OCI-LY7 (cell line): Measurements from ENCODE around the gene SLC22A16. TPM values are rescaled to one million over a fixed set of nuclear protein-coding genes. Genes with fewer than 3 reads are reported as not detected.
A peak's percentile ranks its signal among the peaks of the same experiment; 100 is the strongest.
"Not testable (repeated sequence)": the region's sequence is repeated elsewhere in the genome, so short reads cannot be mapped to it uniquely, and the experiment has no call there.

ENCODE experiments used
- BruUV-seq: library from RNA; stranded (reverse); fragments of 400-500 nt; replicated peaks from 2 replicates; lab custom pipeline; 2021; lab: Mats Ljungman, UMichigan
- CTCF ChIA-PET: fragments of 300-600 bp; sonication (Branson Sonifier 250); formaldehyde crosslinking; loops from one replicate; lab custom pipeline; 2022; ENCODE audit warnings: antibody characterized with exemption; ENCODE audit not compliant: unreplicated experiment; lab: Charles Lee
- POLR2A ChIA-PET: fragments of 300-600 bp; sonication (Branson Sonifier 250); formaldehyde crosslinking; loops from one replicate; lab custom pipeline; 2022; ENCODE audit warnings: antibody characterized with exemption; lab: Charles Lee
- DNase-seq: peaks from one replicate; pipeline ENCODE4 v3.0.0-alpha.2; 2015; ENCODE audit warnings: low spot score
- H2AFZ ChIP-seq: fragments of 200-600 bp; sonication (generic), shearing (Covaris generic); 2 replicates; pipeline ENCODE4 v1.6.1; 2014; ENCODE audit warnings: mild to moderate bottlenecking, antibody characterized with exemption, low read length, moderate library complexity
- H3K27ac ChIP-seq: fragments of 200-600 bp; sonication (generic); 2 replicates; pipeline ENCODE4 v1.5.1; 2014; ENCODE audit warnings: mixed run types, low read depth, mild to moderate bottlenecking, moderate library complexity, low read length, inconsistent platforms; ENCODE audit not compliant: poor library complexity, severe bottlenecking
- H3K36me3 ChIP-seq: fragments of 200-600 bp; sonication (generic); 2 replicates; pipeline ENCODE4 v1.6.1; 2014; ENCODE audit warnings: mild to moderate bottlenecking, antibody characterized with exemption, low read length, moderate library complexity, mixed read lengths; ENCODE audit not compliant: insufficient read depth
- H3K4me1 ChIP-seq: fragments of 200-600 bp; sonication (generic); 2 replicates; pipeline ENCODE4 v1.5.1; 2014; ENCODE audit warnings: mild to moderate bottlenecking, low read length; ENCODE audit not compliant: insufficient read depth, poor library complexity, severe bottlenecking
- H3K4me2 ChIP-seq: fragments of 200-600 bp; sonication (generic); 2 replicates; pipeline ENCODE4 v1.6.1; 2014; ENCODE audit warnings: mild to moderate bottlenecking, low read length
- H3K4me3 ChIP-seq: fragments of 200-600 bp; sonication (generic); 2 replicates; pipeline ENCODE4 v1.5.1; 2014; ENCODE audit warnings: mild to moderate bottlenecking, low read depth, low read length; ENCODE audit not compliant: poor library complexity, severe bottlenecking
- H3K79me2 ChIP-seq: fragments of 200-600 bp; sonication (generic); 2 replicates; pipeline ENCODE4 v1.6.1; 2016; ENCODE audit warnings: low read depth, mild to moderate bottlenecking, low read length, moderate library complexity, mixed read lengths; ENCODE audit not compliant: insufficient read depth
- H3K9me2 ChIP-seq: fragments of 200-600 bp; sonication (generic); 2 replicates; pipeline ENCODE4 v1.6.1; 2016; ENCODE audit warnings: mild to moderate bottlenecking, low read length, mixed read lengths; ENCODE audit not compliant: insufficient read depth
- H3K9me3 ChIP-seq: fragments of 200-600 bp; sonication (generic); 2 replicates; pipeline ENCODE4 v1.6.1; 2014; ENCODE audit warnings: mild to moderate bottlenecking, mixed run types, low read length, mixed read lengths
- H4K20me1 ChIP-seq: fragments of 200-600 bp; sonication (generic); 2 replicates; pipeline ENCODE4 v1.6.1; 2014; ENCODE audit warnings: mild to moderate bottlenecking, antibody characterized with exemption, low read length, moderate library complexity, mixed read lengths; ENCODE audit not compliant: insufficient read depth
- CTCF ChIP-seq: fragments of 200-600 bp; sonication (generic); conservative IDR thresholded peaks from 2 replicates; pipeline ENCODE4 v1.5.1; 2014; ENCODE audit warnings: mild to moderate bottlenecking, antibody characterized with exemption, low read length, moderate library complexity, mixed read lengths
- EZH2phosphoT487 ChIP-seq: fragments of 200-600 bp; sonication (generic); IDR thresholded peaks from 2 replicates; pipeline ENCODE4 v1.6.1; 2018; ENCODE audit warnings: low read depth, borderline replicate concordance, mild to moderate bottlenecking, mixed run types, antibody characterized with exemption, low read length, moderate library complexity, mixed read lengths
- intact Hi-C: fragments of 100-400 bp; cut with micrococcal nuclease; formaldehyde crosslinking; loops from one replicate; pipeline ENCODE4 v1.10.0; 2022; ENCODE audit not compliant: unreplicated experiment
- total RNA-seq, 2 experiments: library from RNA; depleted of rRNA in 1 of 2; stranded (reverse); fragments of >200 nt in 1 of 2; shearing (Covaris generic) in 1 of 2; gene quantifications; 2 replicates each; pipeline ENCODE4 v1.2.3, GENCODE V29; 2014 to 2022

SLC22A16 gene
- total RNA-seq, 2 experiments from 2014 or later = not detected

GRCh38 chr6:110457567-110458175 lies 18.7 kb downstream of the SLC22A16 start:
- H2AFZ ChIP-seq, BruUV-seq, H3K79me2 ChIP-seq, H3K4me1 ChIP-seq, H3K9me2 ChIP-seq, CTCF ChIA-PET, H3K36me3 ChIP-seq, H3K4me2 ChIP-seq, H3K27ac ChIP-seq, H3K4me3 ChIP-seq, H4K20me1 ChIP-seq, H3K9me3 ChIP-seq, intact Hi-C loops: not testable (repeated sequence)
- POLR2A ChIA-PET = interaction anchor here (0.6 kb wide), 3 partner anchors 633 to 952 kb away, joined by 3 read pairs; no protein-coding TSS in a partner anchor
- peak; percentile 31 for DNase-seq
- TF ChIP-seq CTCF = peak; percentile 69

GRCh38 chr6:110456694-110457093 lies 19.7 kb downstream of the SLC22A16 start:
- Histone ChIP-seq H3K4me1 (no peaks in the 10 kb centered on the region), H2AFZ (no peak overlapping the region), H3K79me2 (no peaks in the 10 kb centered on the region), H3K9me2 (no peaks in the 10 kb centered on the region), H3K9me3 (no peaks in the 10 kb centered on the region), H3K27ac (no peak overlapping the region), H3K4me2 (no peak overlapping the region), H4K20me1 (no peaks in the 10 kb centered on the region), H3K4me3 (no peak overlapping the region), H3K36me3 (no peaks in the 10 kb centered on the region)
- no peak for TF ChIP-seq EZH2phosphoT487
- no peak for TF ChIP-seq CTCF
- intact Hi-C loops = no loop called here
- POLR2A ChIA-PET = no interaction called here
- CTCF ChIA-PET = no interaction called here
- no TSS peak for BruUV-seq
- DNase-seq = no peak

GRCh38 chr6:110449541-110449895 lies 26.9 kb downstream of the SLC22A16 start:
- H3K9me3 ChIP-seq = no peaks in the 10 kb centered on the region
- no peak for TF ChIP-seq CTCF
- TF ChIP-seq EZH2phosphoT487 = no peak
- H3K4me2 ChIP-seq = no peak overlapping the region
- BruUV-seq = no TSS peak
- ChIA-PET CTCF (no interaction called here), POLR2A (interaction anchor here (0.7 to 1.1 kb wide), 2 partner anchors 10 to 11 kb away, joined by 4 to 7 read pairs; no protein-coding TSS in a partner anchor)
- H3K4me3 ChIP-seq = no peak overlapping the region
- H3K9me2 ChIP-seq = no peaks in the 10 kb centered on the region
- no peak overlapping the region for H3K27ac ChIP-seq
- H3K4me1 ChIP-seq = no peaks in the 10 kb centered on the region
- no peak for DNase-seq
- no peaks in the 10 kb centered on the region for H3K36me3 ChIP-seq
- H3K79me2 ChIP-seq = no peaks in the 10 kb centered on the region
- no peaks in the 10 kb centered on the region for H4K20me1 ChIP-seq
- no peak overlapping the region for H2AFZ ChIP-seq
- intact Hi-C loops = no loop called here
